Islet precursor cell (in vitro differentiated cells): Measurements from ENCODE around the gene FBXO17.
"Not testable (repeated sequence)": the region's sequence is repeated elsewhere in the genome, so short reads cannot be mapped to it uniquely, and the experiment has no call there.

Source experiments
- DNase-seq: peaks from one replicate; pipeline ENCODE4 v3.0.0-alpha.2; 2018

FBXO17 gene

GRCh38 chr19:38975214-38975860, at the start of gene FBXO17:
TSS of gene FBXO17 (minus strand) at chr19:38975742. CDS start at chr19:38950319, 25,423 bp downstream.
- DNase-seq, result peak; percentile 81

- no peak for DNase-seq
Measured at GRCh38 chr19:39024875-39025641, 49.5 kb upstream of the FBXO17 start.

- no peak for DNase-seq
Measured at GRCh38 chr19:39021063-39021462, 45.5 kb upstream of the FBXO17 start.

GRCh38 chr19:39017646-39018045, 42.1 kb upstream of the FBXO17 start:
- DNase-seq, result no peak

- DNase-seq, result no peak
Measured at GRCh38 chr19:39017026-39017425, 41.5 kb upstream of the FBXO17 start.

- no peak for DNase-seq
Measured at GRCh38 chr19:39014037-39014436, 38.5 kb upstream of the FBXO17 start.

GRCh38 chr19:39009001-39009400, 33.5 kb upstream of the FBXO17 start:
- no peak for DNase-seq

- no peak for DNase-seq
Measured at GRCh38 chr19:39008137-39008536, 32.6 kb upstream of the FBXO17 start.

GRCh38 chr19:39007096-39007495, 31.6 kb upstream of the FBXO17 start:
- peak; percentile 67 for DNase-seq

GRCh38 chr19:39004403-39004802, 28.9 kb upstream of the FBXO17 start:
- no peak for DNase-seq

GRCh38 chr19:39003796-39004195, 28.3 kb upstream of the FBXO17 start:
- no peak for DNase-seq

- no peak for DNase-seq
Measured at GRCh38 chr19:39003188-39003587, 27.6 kb upstream of the FBXO17 start.

- no peak for DNase-seq
Measured at GRCh38 chr19:39001041-39001440, 25.5 kb upstream of the FBXO17 start.

- not testable (repeated sequence) for DNase-seq
Measured at GRCh38 chr19:38997576-38997975, 22.0 kb upstream of the FBXO17 start.

- peak; percentile 63 for DNase-seq
Measured at GRCh38 chr19:38993271-38993670, 17.7 kb upstream of the FBXO17 start.

GRCh38 chr19:38990949-38991697, 15.6 kb upstream of the FBXO17 start:
- DNase-seq, result no peak

- not testable (repeated sequence) for DNase-seq
Measured at GRCh38 chr19:38989614-38990013, 14.1 kb upstream of the FBXO17 start.

- peak; percentile 79 for DNase-seq
Measured at GRCh38 chr19:38989066-38989605, 13.6 kb upstream of the FBXO17 start.

GRCh38 chr19:38988627-38989026, 13.1 kb upstream of the FBXO17 start:
- DNase-seq, result not testable (repeated sequence)

- DNase-seq, result not testable (repeated sequence)
Measured at GRCh38 chr19:38987745-38988144, 12.2 kb upstream of the FBXO17 start.

GRCh38 chr19:38985262-38985661, 9.7 kb upstream of the FBXO17 start:
- DNase-seq, result no peak

GRCh38 chr19:38980583-38981374, 5.2 kb upstream of the FBXO17 start:
- no peak for DNase-seq

GRCh38 chr19:38979812-38980211, 4.3 kb upstream of the FBXO17 start:
- DNase-seq, result no peak
